NOMO-1 treated with DMSO at 0.1 percent for 48 hours (cell line): Measurements from ENCODE around the gene GALNT17.
"Not testable (repeated sequence)": the region's sequence is repeated elsewhere in the genome, so short reads cannot be mapped to it uniquely, and the experiment has no call there.

Experiments
- DNase-seq: peaks from one replicate; lab custom pipeline; 2025; ENCODE audit not compliant: unreplicated experiment; lab: John Stamatoyannopoulos, UW

Gene GALNT17

GRCh38 chr7:71229699-71230098, 97.8 kb downstream of the GALNT17 start:
- DNase-seq = no peak

GRCh38 chr7:71235253-71235652, 103.3 kb downstream of the GALNT17 start:
- no peak for DNase-seq

GRCh38 chr7:71236230-71237105, 104.5 kb downstream of the GALNT17 start:
- DNase-seq = no peak

- no peak for DNase-seq
These were observed 106.0 kb downstream of the GALNT17 start for GRCh38 chr7:71237945-71238344.

GRCh38 chr7:71238581-71239295, 106.8 kb downstream of the GALNT17 start:
- DNase-seq = no peak

GRCh38 chr7:71239586-71240268, 107.8 kb downstream of the GALNT17 start:
- no peak for DNase-seq

GRCh38 chr7:71243736-71244410, 111.9 kb downstream of the GALNT17 start:
- no peak for DNase-seq

GRCh38 chr7:71245038-71245437, 113.1 kb downstream of the GALNT17 start:
- no peak for DNase-seq

GRCh38 chr7:71251706-71252105, 119.8 kb downstream of the GALNT17 start:
- DNase-seq = no peak

- DNase-seq = no peak
These were observed 122.8 kb downstream of the GALNT17 start for GRCh38 chr7:71254751-71255150.

GRCh38 chr7:71255537-71256178, 123.7 kb downstream of the GALNT17 start:
- DNase-seq = no peak

GRCh38 chr7:71261066-71261465, 129.1 kb downstream of the GALNT17 start:
- DNase-seq = no peak

GRCh38 chr7:71262834-71263233, 130.9 kb downstream of the GALNT17 start:
- not testable (repeated sequence) for DNase-seq

- DNase-seq = no peak
These were observed 132.1 kb downstream of the GALNT17 start for GRCh38 chr7:71264005-71264404.

- no peak for DNase-seq
These were observed 135.0 kb downstream of the GALNT17 start for GRCh38 chr7:71266912-71267311.

- DNase-seq = no peak
These were observed 136.0 kb downstream of the GALNT17 start for GRCh38 chr7:71267734-71268469.

- DNase-seq = no peak
These were observed 138.6 kb downstream of the GALNT17 start for GRCh38 chr7:71270558-71270957.

GRCh38 chr7:71271203-71271602, 139.3 kb downstream of the GALNT17 start:
- no peak for DNase-seq

- DNase-seq = no peak
These were observed 140.9 kb downstream of the GALNT17 start for GRCh38 chr7:71272509-71273490.
